ENCODE data around the gene CAMK1D. TPM values are rescaled to one million over a fixed set of nuclear protein-coding genes. Genes with fewer than 3 reads are reported as not detected.

CAMK1D gene
- total RNA-seq, 4 donors from 2014 or later: 0.55 to 2.2 (median 1.5) TPM

DNA sequence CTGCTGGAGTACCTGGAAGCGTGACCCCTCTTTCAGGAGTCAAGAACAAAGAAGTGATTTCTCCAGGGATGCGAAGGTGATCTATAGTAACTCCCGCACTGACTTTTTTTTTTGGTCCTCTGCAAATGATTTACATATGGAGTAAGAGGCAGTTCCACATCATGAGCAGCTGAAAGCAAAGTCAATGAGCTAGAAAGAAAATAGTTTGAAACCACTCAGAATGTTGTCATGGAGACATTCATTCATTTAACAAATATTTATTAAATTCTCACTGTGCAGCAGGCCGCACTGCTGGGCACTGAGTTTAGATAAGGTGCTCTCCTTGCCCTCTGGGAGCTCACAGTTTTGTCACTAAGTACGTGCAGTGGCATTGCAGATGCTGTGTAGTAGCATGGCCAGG, 206.7 kb downstream of the CAMK1D start:
- ATAC-seq (no peak), DNase-seq (no peak)
- no peak for TF ChIP-seq POLR2A (IDR thresholded peaks at IDR 0.05)
- TF ChIP-seq, protein P1, sequence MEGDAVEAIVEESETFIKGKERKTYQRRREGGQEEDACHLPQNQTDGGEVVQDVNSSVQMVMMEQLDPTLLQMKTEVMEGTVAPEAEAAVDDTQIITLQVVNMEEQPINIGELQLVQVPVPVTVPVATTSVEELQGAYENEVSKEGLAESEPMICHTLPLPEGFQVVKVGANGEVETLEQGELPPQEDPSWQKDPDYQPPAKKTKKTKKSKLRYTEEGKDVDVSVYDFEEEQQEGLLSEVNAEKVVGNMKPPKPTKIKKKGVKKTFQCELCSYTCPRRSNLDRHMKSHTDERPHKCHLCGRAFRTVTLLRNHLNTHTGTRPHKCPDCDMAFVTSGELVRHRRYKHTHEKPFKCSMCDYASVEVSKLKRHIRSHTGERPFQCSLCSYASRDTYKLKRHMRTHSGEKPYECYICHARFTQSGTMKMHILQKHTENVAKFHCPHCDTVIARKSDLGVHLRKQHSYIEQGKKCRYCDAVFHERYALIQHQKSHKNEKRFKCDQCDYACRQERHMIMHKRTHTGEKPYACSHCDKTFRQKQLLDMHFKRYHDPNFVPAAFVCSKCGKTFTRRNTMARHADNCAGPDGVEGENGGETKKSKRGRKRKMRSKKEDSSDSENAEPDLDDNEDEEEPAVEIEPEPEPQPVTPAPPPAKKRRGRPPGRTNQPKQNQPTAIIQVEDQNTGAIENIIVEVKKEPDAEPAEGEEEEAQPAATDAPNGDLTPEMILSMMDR (IDR thresholded peaks at IDR 0.05 in 4 of 5, conservative IDR thresholded peaks at IDR 0.05 in 1 of 5): no peak
- Histone ChIP-seq H3K4me1 (no peaks in the 10 kb centered on the region), H3K9me3 (no peaks in the 10 kb centered on the region), H3K27ac (no peak overlapping the region), H3K4me3 (no peak overlapping the region), H3K27me3 (no peaks in the 10 kb centered on the region), H3K36me3 (no peaks in the 10 kb centered on the region)
- intact Hi-C loops (cut with DNase I; ENCODE audit: low total_unique reads): no loop called here
- in situ Hi-C loops (cut with MboI; ENCODE audit: low sequenced_read_pairs in 4 of 4): no loop called here

GRCh38 chr10:12559578-12560178, 210.3 kb downstream of the CAMK1D start:
- in situ Hi-C loops (cut with MboI; ENCODE audit: low sequenced_read_pairs in 4 of 4): no loop called here
- Histone ChIP-seq H3K9me3 (no peaks in the 10 kb centered on the region), H3K4me3 (no peak overlapping the region), H3K4me1 (no peaks in the 10 kb centered on the region), H3K36me3 (no peaks in the 10 kb centered on the region), H3K27me3 (no peaks in the 10 kb centered on the region), H3K27ac (no peak overlapping the region)
- ATAC-seq (no peak), DNase-seq (no peak)
- intact Hi-C loops (cut with DNase I; ENCODE audit: low total_unique reads): no loop called here
- TF ChIP-seq, protein P1 (IDR thresholded peaks at IDR 0.05 in 4 of 5, conservative IDR thresholded peaks at IDR 0.05 in 1 of 5): no peak
- TF ChIP-seq POLR2A (IDR thresholded peaks at IDR 0.05): no peak

GRCh38 chr10:12561307-12561706, 212.0 kb downstream of the CAMK1D start:
- Histone ChIP-seq H3K4me1 (no peaks in the 10 kb centered on the region), H3K9me3 (no peaks in the 10 kb centered on the region), H3K27me3 (no peaks in the 10 kb centered on the region), H3K4me3 (no peak overlapping the region), H3K27ac (no peak overlapping the region), H3K36me3 (no peaks in the 10 kb centered on the region)
- intact Hi-C loops (cut with DNase I; ENCODE audit: low total_unique reads) (no loop called here), in situ Hi-C loops (cut with MboI; ENCODE audit: low sequenced_read_pairs in 4 of 4) (no loop called here)
- DNase-seq: no peak
- ATAC-seq: no peak
- no peak for TF ChIP-seq POLR2A (IDR thresholded peaks at IDR 0.05)
- TF ChIP-seq, protein P1 (IDR thresholded peaks at IDR 0.05 in 4 of 5, conservative IDR thresholded peaks at IDR 0.05 in 1 of 5): no peak

DNA sequence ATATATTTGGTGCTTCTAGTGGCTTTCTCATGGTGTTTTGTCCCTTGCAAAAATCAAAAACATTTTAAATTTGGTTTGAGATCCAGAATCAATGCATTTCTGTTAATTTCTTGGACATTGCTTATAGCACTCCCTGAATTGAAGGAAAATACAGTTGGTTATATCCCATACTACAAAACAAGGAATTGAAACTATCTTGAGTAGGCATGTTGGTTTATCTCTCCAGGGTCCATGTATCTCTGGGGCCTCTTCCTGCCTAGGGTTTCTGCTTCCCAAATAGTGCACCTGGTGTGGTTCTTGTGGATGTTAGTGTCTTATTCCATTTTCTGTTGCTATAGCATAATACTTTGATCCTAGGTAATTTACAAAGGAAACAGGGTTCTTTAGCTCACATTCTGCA, 212.4 kb downstream of the CAMK1D start:
- Histone ChIP-seq H3K27ac (no peak overlapping the region), H3K4me3 (no peak overlapping the region), H3K4me1 (no peaks in the 10 kb centered on the region), H3K9me3 (no peaks in the 10 kb centered on the region), H3K36me3 (no peaks in the 10 kb centered on the region), H3K27me3 (no peaks in the 10 kb centered on the region)
- no peak for TF ChIP-seq POLR2A (IDR thresholded peaks at IDR 0.05)
- TF ChIP-seq, protein P1 (IDR thresholded peaks at IDR 0.05 in 4 of 5, conservative IDR thresholded peaks at IDR 0.05 in 1 of 5): no peak
- in situ Hi-C loops (cut with MboI; ENCODE audit: low sequenced_read_pairs in 4 of 4): no loop called here
- intact Hi-C loops (cut with DNase I; ENCODE audit: low total_unique reads): no loop called here
- no peak for DNase-seq
- no peak for ATAC-seq

- no peaks in the 10 kb centered on the region for H3K9me3 ChIP-seq
- intact Hi-C loops (cut with DNase I; ENCODE audit: low total_unique reads): no loop called here
- no peak overlapping the region for H3K27ac ChIP-seq
- no peak for TF ChIP-seq POLR2A (IDR thresholded peaks at IDR 0.05)
- TF ChIP-seq, protein P1 (IDR thresholded peaks at IDR 0.05 in 4 of 5, conservative IDR thresholded peaks at IDR 0.05 in 1 of 5): no peak
- DNase-seq (no peak), ATAC-seq (no peak)
- H3K4me1 ChIP-seq: no peaks in the 10 kb centered on the region
- H3K36me3 ChIP-seq: no peaks in the 10 kb centered on the region
- H3K27me3 ChIP-seq: no peaks in the 10 kb centered on the region
- no peak overlapping the region for H3K4me3 ChIP-seq
- in situ Hi-C loops (cut with MboI; ENCODE audit: low sequenced_read_pairs in 4 of 4): no loop called here
Observed at GRCh38 chr10:12563489-12563888, 214.1 kb downstream of the CAMK1D start.

All from gastrocnemius medialis (tissue), 4 donors.